ENCODE data around the gene NEUROG3. TPM values are rescaled to one million over a fixed set of nuclear protein-coding genes. Genes with fewer than 3 reads are reported as not detected.

Gene NEUROG3
- total and polyA plus RNA-seq, 4 donors = 0.05 TPM; not detected in 3

DNA sequence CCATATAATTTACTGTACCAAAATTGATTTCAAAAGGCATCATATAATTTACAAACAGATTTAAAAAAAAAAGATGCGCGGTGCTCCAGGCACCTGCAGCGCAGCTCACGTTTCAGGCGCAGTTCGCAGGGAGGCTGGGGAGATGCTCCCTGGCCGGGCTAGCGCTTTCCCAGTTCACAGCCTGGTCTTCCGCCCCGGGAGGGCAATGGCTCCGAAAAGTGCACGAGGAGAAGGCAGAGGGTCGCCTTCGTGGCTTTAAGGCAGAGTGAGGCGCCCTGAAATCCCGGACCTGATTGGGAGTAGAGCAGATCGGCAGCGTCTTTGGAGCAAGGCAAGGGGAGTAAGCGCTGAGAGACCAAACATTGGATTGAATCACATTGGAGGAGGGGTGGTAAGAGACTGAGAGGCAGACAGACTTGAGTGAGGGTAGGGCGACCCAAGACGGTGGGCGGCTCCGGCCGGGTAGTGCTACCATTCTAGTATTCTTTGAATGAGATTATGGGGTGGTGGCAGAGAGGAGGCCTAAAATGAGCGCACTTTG, 1.5 kb downstream of the NEUROG3 start:
- 2% methylated on average over 24 to 25 of the region's 25 CpGs for WGBS, 2 donors
- DNase-seq = no peak
- Histone ChIP-seq H3K9me3 (ENCODE audit: control insufficient read depth in 4 of 4, insufficient read depth in 3 of 4, low read length in 3 of 4) (peaks cover 0 to 11% (median 0%) of the 10 kb centered on the region in 4 donors), H3K4me1 (ENCODE audit: control insufficient read depth in 5 of 5, insufficient read depth in 5 of 5, low read length in 5 of 5) (peaks cover 0 to 15% (median 0%) of the 10 kb centered on the region in 5 donors), H3K27ac (ENCODE audit: low read depth in 1 of 2, low read length in 1 of 2) (no peak overlapping the region), H3K27me3 (ENCODE audit: control insufficient read depth in 3 of 3, insufficient read depth in 3 of 3, low read length in 2 of 3) (peaks cover 13 to 86% (median 73%) of the 10 kb centered on the region in 3 donors), H3K9ac (ENCODE audit: insufficient read depth in 1 of 2, low read length in 2 of 2) (no peak overlapping the region), H3K36me3 (ENCODE audit: control insufficient read depth in 4 of 4, insufficient read depth in 4 of 4, low read length in 4 of 4) (no peaks in the 10 kb centered on the region), H3K4me3 (no peak overlapping the region)
- TF ChIP-seq, protein P1, sequence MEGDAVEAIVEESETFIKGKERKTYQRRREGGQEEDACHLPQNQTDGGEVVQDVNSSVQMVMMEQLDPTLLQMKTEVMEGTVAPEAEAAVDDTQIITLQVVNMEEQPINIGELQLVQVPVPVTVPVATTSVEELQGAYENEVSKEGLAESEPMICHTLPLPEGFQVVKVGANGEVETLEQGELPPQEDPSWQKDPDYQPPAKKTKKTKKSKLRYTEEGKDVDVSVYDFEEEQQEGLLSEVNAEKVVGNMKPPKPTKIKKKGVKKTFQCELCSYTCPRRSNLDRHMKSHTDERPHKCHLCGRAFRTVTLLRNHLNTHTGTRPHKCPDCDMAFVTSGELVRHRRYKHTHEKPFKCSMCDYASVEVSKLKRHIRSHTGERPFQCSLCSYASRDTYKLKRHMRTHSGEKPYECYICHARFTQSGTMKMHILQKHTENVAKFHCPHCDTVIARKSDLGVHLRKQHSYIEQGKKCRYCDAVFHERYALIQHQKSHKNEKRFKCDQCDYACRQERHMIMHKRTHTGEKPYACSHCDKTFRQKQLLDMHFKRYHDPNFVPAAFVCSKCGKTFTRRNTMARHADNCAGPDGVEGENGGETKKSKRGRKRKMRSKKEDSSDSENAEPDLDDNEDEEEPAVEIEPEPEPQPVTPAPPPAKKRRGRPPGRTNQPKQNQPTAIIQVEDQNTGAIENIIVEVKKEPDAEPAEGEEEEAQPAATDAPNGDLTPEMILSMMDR (IDR thresholded peaks at IDR 0.05; ENCODE audit: control extremely low read depth, extremely low read depth) = no peak
- ATAC-seq (ENCODE audit: insufficient read depth, low FRiP score) = no peak

DNA sequence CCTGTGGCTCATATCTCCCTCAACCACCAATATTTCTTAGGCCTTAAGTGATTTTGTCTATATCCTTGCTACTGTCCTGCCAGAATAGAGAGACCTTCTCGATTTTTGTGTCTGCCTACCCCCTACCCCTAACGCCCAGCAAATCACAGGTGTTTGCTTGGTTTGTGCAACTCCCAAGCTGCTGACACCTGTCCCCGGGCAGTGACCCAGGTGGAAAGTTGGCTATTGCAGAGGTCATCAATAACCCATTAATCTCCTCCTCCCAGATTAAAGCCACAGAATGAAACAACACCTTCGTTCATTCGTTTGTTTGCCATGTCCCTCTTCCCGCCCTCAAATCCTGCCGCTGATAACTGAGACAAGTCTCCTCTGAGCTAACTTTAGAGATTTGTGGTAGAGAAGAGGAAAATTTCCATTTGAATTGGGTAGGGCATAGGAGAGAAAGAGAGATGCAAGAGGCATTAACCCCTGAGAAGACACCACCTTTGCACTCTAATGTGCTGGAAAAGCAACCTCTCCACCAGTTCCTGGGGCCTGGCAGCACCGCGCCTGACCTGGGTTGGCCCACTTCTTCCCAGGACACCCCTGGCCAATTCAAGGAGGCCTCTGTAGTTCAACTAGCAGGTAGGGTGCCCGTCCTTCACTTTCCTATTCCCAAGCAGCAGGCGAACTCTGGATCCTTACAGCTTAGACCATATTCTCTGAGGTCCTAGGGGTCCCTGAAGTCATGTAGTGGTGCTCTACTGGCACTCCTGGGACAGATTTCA, 3.0 kb downstream of the NEUROG3 start:
- no peak overlapping the region for H3K4me3 ChIP-seq
- H3K27me3 ChIP-seq (ENCODE audit: control insufficient read depth in 3 of 3, insufficient read depth in 3 of 3, low read length in 2 of 3) = peaks cover 8 to 77% (median 62%) of the 10 kb centered on the region in 3 donors
- DNase-seq (no peak), ATAC-seq (ENCODE audit: insufficient read depth, low FRiP score) (no peak)
- peaks cover 0 to 15% (median 0%) of the 10 kb centered on the region in 5 donors for H3K4me1 ChIP-seq (ENCODE audit: control insufficient read depth in 5 of 5, insufficient read depth in 5 of 5, low read length in 5 of 5)
- H3K9ac ChIP-seq (ENCODE audit: insufficient read depth in 1 of 2, low read length in 2 of 2) = no peak overlapping the region
- 6 to 8% methylated on average over 11 of the region's 11 CpGs for WGBS, 2 donors
- H3K9me3 ChIP-seq (ENCODE audit: control insufficient read depth in 4 of 4, insufficient read depth in 3 of 4, low read length in 3 of 4) = peaks cover 0 to 11% (median 0%) of the 10 kb centered on the region in 4 donors
- H3K27ac ChIP-seq (ENCODE audit: low read depth in 1 of 2, low read length in 1 of 2) = no peak overlapping the region
- TF ChIP-seq, protein P1 (IDR thresholded peaks at IDR 0.05; ENCODE audit: control extremely low read depth, extremely low read depth) = no peak
- H3K36me3 ChIP-seq (ENCODE audit: control insufficient read depth in 4 of 4, insufficient read depth in 4 of 4, low read length in 4 of 4) = no peaks in the 10 kb centered on the region

DNA sequence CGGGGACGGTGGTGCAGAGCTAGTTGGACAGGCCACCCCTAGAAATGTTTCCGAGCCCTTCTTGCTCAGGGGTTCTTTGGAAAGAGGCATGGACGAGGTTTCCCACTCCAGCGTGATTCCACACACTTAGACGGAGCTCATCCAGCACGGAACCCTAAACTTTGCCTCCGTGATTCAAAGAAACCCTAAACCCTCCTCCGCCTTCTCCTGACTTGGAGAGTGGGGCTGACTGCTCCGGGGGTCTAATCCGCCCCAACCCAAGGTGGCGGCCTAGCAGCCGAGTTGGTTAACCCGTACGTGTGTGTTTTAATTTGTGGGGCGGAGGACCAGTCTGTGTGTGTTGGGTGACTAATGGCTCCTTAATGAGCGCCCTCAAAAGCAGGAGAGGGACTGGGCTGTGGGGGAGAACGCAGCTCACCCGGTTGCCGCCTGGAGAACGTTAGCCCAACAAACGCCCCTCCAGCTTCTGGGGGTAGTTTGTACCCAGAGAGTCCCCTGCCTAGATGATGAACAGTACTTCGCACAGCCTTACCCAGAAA, 3.8 kb downstream of the NEUROG3 start:
- Histone ChIP-seq H3K27me3 (ENCODE audit: control insufficient read depth in 3 of 3, insufficient read depth in 3 of 3, low read length in 2 of 3) (peaks cover 6 to 70% (median 55%) of the 10 kb centered on the region in 3 donors), H3K9me3 (ENCODE audit: control insufficient read depth in 4 of 4, insufficient read depth in 3 of 4, low read length in 3 of 4) (peaks cover 0 to 11% (median 0%) of the 10 kb centered on the region in 4 donors), H3K36me3 (ENCODE audit: control insufficient read depth in 4 of 4, insufficient read depth in 4 of 4, low read length in 4 of 4) (no peaks in the 10 kb centered on the region), H3K4me3 (no peak overlapping the region), H3K27ac (ENCODE audit: low read depth in 1 of 2, low read length in 1 of 2) (no peak overlapping the region), H3K9ac (ENCODE audit: insufficient read depth in 1 of 2, low read length in 2 of 2) (no peak overlapping the region), H3K4me1 (ENCODE audit: control insufficient read depth in 5 of 5, insufficient read depth in 5 of 5, low read length in 5 of 5) (peaks cover 0 to 15% (median 0%) of the 10 kb centered on the region in 5 donors)
- ATAC-seq (ENCODE audit: insufficient read depth, low FRiP score) = no peak
- TF ChIP-seq, protein P1 (IDR thresholded peaks at IDR 0.05; ENCODE audit: control extremely low read depth, extremely low read depth) = no peak
- 5 to 6% methylated on average over 23 of the region's 23 CpGs for WGBS, 2 donors
- DNase-seq = no peak

Measured in lung (tissue), 12 donors.